K562 (cell line): Measurements from ENCODE around the gene LENG9. TPM values are rescaled to one million over a fixed set of nuclear protein-coding genes. Genes with fewer than 3 reads are reported as not detected.

ENCODE experiments used
- CEBPG ChIP-seq, 3 experiments: fragments of 200-800 bp in 1 of 3; sonication (Bioruptor generic) in 1 of 3; sonication (generic) in 1 of 3; formaldehyde crosslinking in 1 of 3; IDR thresholded peaks in 2 of 3; conservative IDR thresholded peaks in 1 of 3; 2 replicates each; pipeline versions ENCODE4 v1.6.1 to v1.8.0; 2016 to 2022; ENCODE audit warnings: missing compliant biosample characterization in 2 of 3, missing genetic modification characterization in 2 of 3, mild to moderate bottlenecking in 1 of 3, missing genetic modification reagents in 1 of 3
- CREBBP ChIP-seq: IDR thresholded peaks from one replicate; pipeline ENCODE4 v1.6.1; 2012; ENCODE audit warnings: low read depth, mild to moderate bottlenecking, control low read depth, inconsistent platforms, low read length
- FOXK1 ChIP-seq: sonication (generic); formaldehyde crosslinking; IDR thresholded peaks from 2 replicates; pipeline ENCODE4 v1.8.0; 2022; ENCODE audit warnings: missing genetic modification reagents, mild to moderate bottlenecking, borderline replicate concordance
- HLTF ChIP-seq: fragments of 450-650 bp; IDR thresholded peaks from 2 replicates; pipeline ENCODE4 v1.6.1; 2016
- KHSRP ChIP-seq: fragments of 450-650 bp; IDR thresholded peaks from 2 replicates; pipeline ENCODE4 v1.6.1; 2017
- PHF20 ChIP-seq: fragments of 450-650 bp; IDR thresholded peaks from 2 replicates; pipeline ENCODE4 v1.6.1; 2018; ENCODE audit not compliant: partially characterized antibody
- RHOXF2B ChIP-seq: fragments of 250-450 bp; sonication (Bioruptor Pico); conservative IDR thresholded peaks from 2 replicates; pipeline ENCODE4 v1.5.1; 2021
- SP1 ChIP-seq: sonication (generic); formaldehyde crosslinking; IDR thresholded peaks from 2 replicates; pipeline ENCODE4 v1.8.1; 2022; ENCODE audit warnings: mild to moderate bottlenecking, missing genetic modification reagents
- ZNF436 ChIP-seq: fragments of 250-450, 450-650 bp; sonication (Bioruptor Pico); formaldehyde crosslinking; IDR thresholded peaks from 2 replicates; pipeline ENCODE4 v1.7.0; 2020; ENCODE audit warnings: mild to moderate bottlenecking
- ZNF551 ChIP-seq: fragments of 250-450 bp; sonication (Bioruptor Pico); IDR thresholded peaks from 2 replicates; pipeline ENCODE4 v1.5.0; 2021; ENCODE audit warnings: mild to moderate bottlenecking, moderate library complexity
- polyA plus RNA-seq, 8 experiments: library from polyadenylated mRNA; depleted of rRNA in 4 of 8; stranded (reverse) in 5 of 8; unstranded in 3 of 8; fragments of >200 nt; fragmentation: Nextera tagmentation in 2 of 8; fragmentation: Illumina TruSeq in 1 of 8; extraction: Ambion mirVana in 2 of 8; extraction: Trizol in 1 of 8; gene quantifications; 2 replicates each; pipeline versions ENCODE4 v1.2.1 to v1.2.3, GENCODE V29; 2011 to 2014; ENCODE audit warnings: inconsistent platforms in 1 of 8, missing spikeins in 1 of 8
- total RNA-seq, 7 experiments: library from RNA; depleted of rRNA in 6 of 7; stranded (reverse); fragments of >200 nt in 6 of 7; fragmentation: Illumina TruSeq in 2 of 7; extraction: Trizol in 2 of 7; gene quantifications; 2 replicates each; pipeline versions ENCODE4 v1.2.1 to v1.2.3, GENCODE V29; 2011 to 2021; ENCODE audit warnings: low replicate concordance in 1 of 7
- TF ChIP-seq, protein P1 (sequence below): fragments of 200-600 bp; sonication (generic); IDR thresholded peaks from one replicate; pipeline ENCODE4 v1.6.1; 2012; ENCODE audit warnings: mild to moderate bottlenecking, low read depth, low read length, inconsistent platforms
- TF ChIP-seq, protein P2 (sequence below): fragments of 450-650 bp; formaldehyde crosslinking; IDR thresholded peaks from 2 replicates; pipeline ENCODE4 v1.4.0; 2022; ENCODE audit warnings: mild to moderate bottlenecking, moderate library complexity
- TF ChIP-seq, protein P3 (sequence below): fragments of 250-450 bp; sonication (Bioruptor Pico); IDR thresholded peaks from 2 replicates; pipeline ENCODE4 v1.8.0; 2021; ENCODE audit warnings: borderline replicate concordance, mild to moderate bottlenecking, moderate library complexity; ENCODE audit not compliant: poor library complexity, severe bottlenecking

LENG9 gene
- total and polyA plus RNA-seq, 9 of the 15 experiments (the other 6 are each of a cell fraction or from before 2014, with no cell fraction given), result 0.06 to 0.64 (median 0.33) TPM; not detected in 1

DNA sequence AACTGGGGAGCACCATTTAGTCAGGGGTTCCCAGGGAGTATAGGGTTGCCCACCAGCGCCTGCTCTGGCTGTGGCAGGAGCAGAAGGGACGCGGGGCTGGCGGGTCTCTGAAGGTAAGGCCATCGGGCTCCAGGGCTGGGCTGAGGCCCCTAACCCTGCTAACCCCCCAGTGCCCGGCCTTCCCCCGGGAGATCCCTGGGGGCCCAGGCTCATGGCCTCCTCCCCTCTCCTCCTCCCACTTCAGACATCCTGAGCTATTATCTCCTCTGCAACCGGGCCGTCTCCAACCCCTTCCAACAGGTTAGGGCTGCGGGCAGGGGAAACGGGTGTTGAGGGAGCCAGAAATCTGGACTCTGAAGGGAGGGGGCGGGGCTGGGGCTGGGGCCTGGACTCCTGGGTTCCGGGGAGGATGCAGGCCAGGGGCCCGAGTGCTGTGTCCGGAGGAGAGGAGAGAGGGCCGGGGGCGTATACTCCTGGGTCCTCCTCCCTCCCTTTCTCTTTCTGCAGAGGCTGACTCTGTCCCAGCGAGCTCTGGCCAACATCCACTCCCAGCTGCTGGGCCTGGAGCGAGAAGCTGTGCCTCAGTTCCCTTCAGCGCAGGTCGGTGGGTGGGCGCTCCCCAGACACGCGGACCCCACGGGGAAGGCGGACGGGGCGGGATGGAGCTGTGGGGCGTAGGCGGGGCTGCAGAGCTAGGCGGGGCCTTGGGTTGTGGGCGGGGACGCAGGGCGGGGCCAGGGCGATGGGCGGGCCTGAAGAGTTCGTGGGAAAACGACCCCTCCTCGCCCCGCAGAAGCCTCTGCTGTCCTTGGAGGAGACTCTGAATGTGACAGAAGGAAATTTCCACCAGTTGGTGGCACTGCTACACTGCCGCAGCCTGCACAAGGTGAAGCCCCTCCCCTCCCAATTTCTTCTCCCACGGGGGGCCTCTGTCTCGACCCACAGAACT, 33.0 kb downstream of the LENG9 start (continued):
- TF ChIP-seq, protein P1, sequence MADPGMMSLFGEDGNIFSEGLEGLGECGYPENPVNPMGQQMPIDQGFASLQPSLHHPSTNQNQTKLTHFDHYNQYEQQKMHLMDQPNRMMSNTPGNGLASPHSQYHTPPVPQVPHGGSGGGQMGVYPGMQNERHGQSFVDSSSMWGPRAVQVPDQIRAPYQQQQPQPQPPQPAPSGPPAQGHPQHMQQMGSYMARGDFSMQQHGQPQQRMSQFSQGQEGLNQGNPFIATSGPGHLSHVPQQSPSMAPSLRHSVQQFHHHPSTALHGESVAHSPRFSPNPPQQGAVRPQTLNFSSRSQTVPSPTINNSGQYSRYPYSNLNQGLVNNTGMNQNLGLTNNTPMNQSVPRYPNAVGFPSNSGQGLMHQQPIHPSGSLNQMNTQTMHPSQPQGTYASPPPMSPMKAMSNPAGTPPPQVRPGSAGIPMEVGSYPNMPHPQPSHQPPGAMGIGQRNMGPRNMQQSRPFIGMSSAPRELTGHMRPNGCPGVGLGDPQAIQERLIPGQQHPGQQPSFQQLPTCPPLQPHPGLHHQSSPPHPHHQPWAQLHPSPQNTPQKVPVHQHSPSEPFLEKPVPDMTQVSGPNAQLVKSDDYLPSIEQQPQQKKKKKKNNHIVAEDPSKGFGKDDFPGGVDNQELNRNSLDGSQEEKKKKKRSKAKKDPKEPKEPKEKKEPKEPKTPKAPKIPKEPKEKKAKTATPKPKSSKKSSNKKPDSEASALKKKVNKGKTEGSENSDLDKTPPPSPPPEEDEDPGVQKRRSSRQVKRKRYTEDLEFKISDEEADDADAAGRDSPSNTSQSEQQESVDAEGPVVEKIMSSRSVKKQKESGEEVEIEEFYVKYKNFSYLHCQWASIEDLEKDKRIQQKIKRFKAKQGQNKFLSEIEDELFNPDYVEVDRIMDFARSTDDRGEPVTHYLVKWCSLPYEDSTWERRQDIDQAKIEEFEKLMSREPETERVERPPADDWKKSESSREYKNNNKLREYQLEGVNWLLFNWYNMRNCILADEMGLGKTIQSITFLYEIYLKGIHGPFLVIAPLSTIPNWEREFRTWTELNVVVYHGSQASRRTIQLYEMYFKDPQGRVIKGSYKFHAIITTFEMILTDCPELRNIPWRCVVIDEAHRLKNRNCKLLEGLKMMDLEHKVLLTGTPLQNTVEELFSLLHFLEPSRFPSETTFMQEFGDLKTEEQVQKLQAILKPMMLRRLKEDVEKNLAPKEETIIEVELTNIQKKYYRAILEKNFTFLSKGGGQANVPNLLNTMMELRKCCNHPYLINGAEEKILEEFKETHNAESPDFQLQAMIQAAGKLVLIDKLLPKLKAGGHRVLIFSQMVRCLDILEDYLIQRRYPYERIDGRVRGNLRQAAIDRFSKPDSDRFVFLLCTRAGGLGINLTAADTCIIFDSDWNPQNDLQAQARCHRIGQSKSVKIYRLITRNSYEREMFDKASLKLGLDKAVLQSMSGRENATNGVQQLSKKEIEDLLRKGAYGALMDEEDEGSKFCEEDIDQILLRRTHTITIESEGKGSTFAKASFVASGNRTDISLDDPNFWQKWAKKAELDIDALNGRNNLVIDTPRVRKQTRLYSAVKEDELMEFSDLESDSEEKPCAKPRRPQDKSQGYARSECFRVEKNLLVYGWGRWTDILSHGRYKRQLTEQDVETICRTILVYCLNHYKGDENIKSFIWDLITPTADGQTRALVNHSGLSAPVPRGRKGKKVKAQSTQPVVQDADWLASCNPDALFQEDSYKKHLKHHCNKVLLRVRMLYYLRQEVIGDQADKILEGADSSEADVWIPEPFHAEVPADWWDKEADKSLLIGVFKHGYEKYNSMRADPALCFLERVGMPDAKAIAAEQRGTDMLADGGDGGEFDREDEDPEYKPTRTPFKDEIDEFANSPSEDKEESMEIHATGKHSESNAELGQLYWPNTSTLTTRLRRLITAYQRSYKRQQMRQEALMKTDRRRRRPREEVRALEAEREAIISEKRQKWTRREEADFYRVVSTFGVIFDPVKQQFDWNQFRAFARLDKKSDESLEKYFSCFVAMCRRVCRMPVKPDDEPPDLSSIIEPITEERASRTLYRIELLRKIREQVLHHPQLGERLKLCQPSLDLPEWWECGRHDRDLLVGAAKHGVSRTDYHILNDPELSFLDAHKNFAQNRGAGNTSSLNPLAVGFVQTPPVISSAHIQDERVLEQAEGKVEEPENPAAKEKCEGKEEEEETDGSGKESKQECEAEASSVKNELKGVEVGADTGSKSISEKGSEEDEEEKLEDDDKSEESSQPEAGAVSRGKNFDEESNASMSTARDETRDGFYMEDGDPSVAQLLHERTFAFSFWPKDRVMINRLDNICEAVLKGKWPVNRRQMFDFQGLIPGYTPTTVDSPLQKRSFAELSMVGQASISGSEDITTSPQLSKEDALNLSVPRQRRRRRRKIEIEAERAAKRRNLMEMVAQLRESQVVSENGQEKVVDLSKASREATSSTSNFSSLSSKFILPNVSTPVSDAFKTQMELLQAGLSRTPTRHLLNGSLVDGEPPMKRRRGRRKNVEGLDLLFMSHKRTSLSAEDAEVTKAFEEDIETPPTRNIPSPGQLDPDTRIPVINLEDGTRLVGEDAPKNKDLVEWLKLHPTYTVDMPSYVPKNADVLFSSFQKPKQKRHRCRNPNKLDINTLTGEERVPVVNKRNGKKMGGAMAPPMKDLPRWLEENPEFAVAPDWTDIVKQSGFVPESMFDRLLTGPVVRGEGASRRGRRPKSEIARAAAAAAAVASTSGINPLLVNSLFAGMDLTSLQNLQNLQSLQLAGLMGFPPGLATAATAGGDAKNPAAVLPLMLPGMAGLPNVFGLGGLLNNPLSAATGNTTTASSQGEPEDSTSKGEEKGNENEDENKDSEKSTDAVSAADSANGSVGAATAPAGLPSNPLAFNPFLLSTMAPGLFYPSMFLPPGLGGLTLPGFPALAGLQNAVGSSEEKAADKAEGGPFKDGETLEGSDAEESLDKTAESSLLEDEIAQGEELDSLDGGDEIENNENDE, result no peak
- TF ChIP-seq CEBPG (CRISPR knock-in tag; IDR thresholded peaks at IDR 0.05) (no peak), CEBPG (tag; conservative IDR thresholded peaks at IDR 0.05 in 1 of 2, IDR thresholded peaks at IDR 0.05 in 1 of 2) (no peak), CREBBP (no peak), SP1 (CRISPR knock-in tag) (peak; percentile 37; the same call in 1 of the 2 replicates), ZNF551 (CRISPR knock-in tag) (no peak), PHF20 (no peak), FOXK1 (CRISPR knock-in tag) (no peak), HLTF (no peak), KHSRP (no peak), ZNF436 (CRISPR knock-in tag) (no peak), RHOXF2B (CRISPR knock-in tag) (no peak)
- TF ChIP-seq, protein P2, sequence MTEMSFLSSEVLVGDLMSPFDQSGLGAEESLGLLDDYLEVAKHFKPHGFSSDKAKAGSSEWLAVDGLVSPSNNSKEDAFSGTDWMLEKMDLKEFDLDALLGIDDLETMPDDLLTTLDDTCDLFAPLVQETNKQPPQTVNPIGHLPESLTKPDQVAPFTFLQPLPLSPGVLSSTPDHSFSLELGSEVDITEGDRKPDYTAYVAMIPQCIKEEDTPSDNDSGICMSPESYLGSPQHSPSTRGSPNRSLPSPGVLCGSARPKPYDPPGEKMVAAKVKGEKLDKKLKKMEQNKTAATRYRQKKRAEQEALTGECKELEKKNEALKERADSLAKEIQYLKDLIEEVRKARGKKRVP, result no peak
- TF ChIP-seq, protein P3, sequence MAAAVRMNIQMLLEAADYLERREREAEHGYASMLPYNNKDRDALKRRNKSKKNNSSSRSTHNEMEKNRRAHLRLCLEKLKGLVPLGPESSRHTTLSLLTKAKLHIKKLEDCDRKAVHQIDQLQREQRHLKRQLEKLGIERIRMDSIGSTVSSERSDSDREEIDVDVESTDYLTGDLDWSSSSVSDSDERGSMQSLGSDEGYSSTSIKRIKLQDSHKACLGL, result no peak
